Loucy (cell line): ENCODE results near the gene CHTOP.
A peak's percentile ranks its signal among the peaks of the same experiment; 100 is the strongest.
"Not testable (repeated sequence)": the region's sequence is repeated elsewhere in the genome, so short reads cannot be mapped to it uniquely, and the experiment has no call there.

ENCODE experiments used
- H2AFZ ChIP-seq: fragments of 200-600 bp; sonication (generic); 2 replicates; pipeline ENCODE4 v1.6.0; 2016; ENCODE audit warnings: antibody characterized with exemption, mild to moderate bottlenecking, low read length, moderate library complexity
- H3F3A ChIP-seq: fragments of 200-600 bp; 2 replicates; pipeline ENCODE4 v1.6.0; 2016; ENCODE audit warnings: antibody characterized with exemption, low read depth, mild to moderate bottlenecking
- H3K27me3 ChIP-seq: fragments of 200-600 bp; sonication (generic); 2 replicates; pipeline ENCODE4 v1.6.1; 2014; ENCODE audit warnings: low read length, mild to moderate bottlenecking; ENCODE audit not compliant: insufficient read depth, poor library complexity, severe bottlenecking
- H3K36me3 ChIP-seq: fragments of 200-600 bp; sonication (generic); 2 replicates; pipeline ENCODE4 v1.6.1; 2016; ENCODE audit warnings: low read length; ENCODE audit not compliant: insufficient read depth
- H3K4me1 ChIP-seq: fragments of 200-600 bp; sonication (generic); 2 replicates; pipeline ENCODE4 v1.5.1; 2014; ENCODE audit warnings: low read length, mild to moderate bottlenecking; ENCODE audit not compliant: insufficient read depth, poor library complexity, severe bottlenecking
- H3K4me2 ChIP-seq: fragments of 200-600 bp; sonication (generic); 2 replicates; pipeline ENCODE4 v1.6.0; 2014; ENCODE audit warnings: antibody characterized with exemption, low read length, low read depth, mild to moderate bottlenecking; ENCODE audit not compliant: poor library complexity, severe bottlenecking
- H3K4me3 ChIP-seq: fragments of 200-600 bp; sonication (generic); 2 replicates; pipeline ENCODE4 v1.5.1; 2014; ENCODE audit warnings: low read length, mild to moderate bottlenecking, mixed read lengths; ENCODE audit not compliant: poor library complexity, severe bottlenecking
- H3K79me2 ChIP-seq: fragments of 200-600 bp; sonication (generic); 2 replicates; pipeline ENCODE4 v1.6.1; 2014; ENCODE audit warnings: low read length; ENCODE audit not compliant: insufficient read depth
- H3K9ac ChIP-seq: fragments of 200-600 bp; sonication (generic); 2 replicates; pipeline ENCODE4 v1.6.0; 2014; ENCODE audit warnings: mild to moderate bottlenecking, low read depth, low read length, moderate library complexity; ENCODE audit not compliant: poor library complexity, severe bottlenecking
- H3K9me2 ChIP-seq: fragments of 200-600 bp; sonication (generic); replicated peaks from 2 replicates; pipeline ENCODE4 v1.6.1; 2016; ENCODE audit warnings: low read depth, low read length, mixed read lengths
- H3K9me3 ChIP-seq: fragments of 200-600 bp; sonication (generic); 2 replicates; pipeline ENCODE4 v1.6.1; 2014; ENCODE audit warnings: mild to moderate bottlenecking, antibody characterized with exemption, low read length, low read depth; ENCODE audit not compliant: insufficient read depth
- H4K20me1 ChIP-seq: fragments of 200-600 bp; sonication (generic); 2 replicates; pipeline ENCODE4 v1.6.0; 2014; ENCODE audit warnings: antibody characterized with exemption, low read length, mild to moderate bottlenecking; ENCODE audit not compliant: insufficient read depth, poor library complexity, severe bottlenecking
- CTCF ChIP-seq: fragments of 200-600 bp; sonication (generic); conservative IDR thresholded peaks from 2 replicates; pipeline ENCODE4 v1.5.1; 2014; ENCODE audit warnings: mild to moderate bottlenecking, antibody characterized with exemption, low read length
- EZH2phosphoT487 ChIP-seq: fragments of 200-600 bp; IDR thresholded peaks from 2 replicates; pipeline ENCODE4 v1.6.1; 2018; ENCODE audit warnings: antibody characterized with exemption, mild to moderate bottlenecking, moderate library complexity, borderline replicate concordance

The CHTOP gene

GRCh38 chr1:153667439-153667838 is 33.6 kb downstream of the CHTOP start:
- Histone ChIP-seq H3K36me3 (peaks cover 69% of the 10 kb centered on the region), H3K4me1 (peaks cover 35% of the 10 kb centered on the region), H3K9ac (peak overlapping the region; percentile 50), H3K27me3 (peaks cover 8% of the 10 kb centered on the region), H4K20me1 (peaks cover 80% of the 10 kb centered on the region), H3K9me2 (no peaks in the 10 kb centered on the region), H3K4me2 (peak overlapping the region; percentile 100), H2AFZ (no peak overlapping the region), H3K4me3 (peak overlapping the region; percentile 99), H3F3A (peaks cover 18% of the 10 kb centered on the region), H3K79me2 (peaks cover 82% of the 10 kb centered on the region), H3K9me3 (no peaks in the 10 kb centered on the region)
- TF ChIP-seq CTCF (no peak), EZH2phosphoT487 (no peak)

GRCh38 chr1:153668672-153669071 is 34.8 kb downstream of the CHTOP start:
- not testable (repeated sequence) for H3K9me2 ChIP-seq, H2AFZ ChIP-seq, H3F3A ChIP-seq, H3K9me3 ChIP-seq, H3K27me3 ChIP-seq
- Histone ChIP-seq H3K4me2 (peak overlapping the region; percentile 100), H4K20me1 (peaks cover 69% of the 10 kb centered on the region), H3K9ac (peak overlapping the region; percentile 100), H3K4me3 (peak overlapping the region; percentile 99), H3K4me1 (peaks cover 35% of the 10 kb centered on the region), H3K79me2 (peaks cover 71% of the 10 kb centered on the region), H3K36me3 (peaks cover 57% of the 10 kb centered on the region)

- Histone ChIP-seq H3K36me3 (peaks cover 47% of the 10 kb centered on the region), H3K9me2 (no peaks in the 10 kb centered on the region), H3K4me1 (peaks cover 35% of the 10 kb centered on the region), H3K79me2 (peaks cover 62% of the 10 kb centered on the region), H3K27me3 (peaks cover 8% of the 10 kb centered on the region), H3K4me3 (peak overlapping the region; percentile 99), H4K20me1 (peaks cover 61% of the 10 kb centered on the region), H3F3A (peaks cover 9% of the 10 kb centered on the region), H3K9me3 (no peaks in the 10 kb centered on the region), H3K9ac (peak overlapping the region; percentile 100), H3K4me2 (peak overlapping the region; percentile 100), H2AFZ (no peak overlapping the region)
- TF ChIP-seq CTCF: no peak
- TF ChIP-seq EZH2phosphoT487: no peak
These were observed 35.7 kb downstream of the CHTOP start for GRCh38 chr1:153669606-153670005.

GRCh38 chr1:153670257-153670858 is 36.5 kb downstream of the CHTOP start:
- H4K20me1 ChIP-seq: peaks cover 53% of the 10 kb centered on the region
- peak overlapping the region; percentile 99 for H3K4me3 ChIP-seq
- H3K36me3 ChIP-seq: peaks cover 40% of the 10 kb centered on the region
- peaks cover 55% of the 10 kb centered on the region for H3K79me2 ChIP-seq
- peak overlapping the region; percentile 48; the same call in 1 of the 2 replicates for H2AFZ ChIP-seq
- H3K4me1 ChIP-seq: peaks cover 35% of the 10 kb centered on the region
- H3K4me2 ChIP-seq: peak overlapping the region; percentile 100
- H3K27me3 ChIP-seq: peaks cover 8% of the 10 kb centered on the region
- TF ChIP-seq EZH2phosphoT487 (no peak), CTCF (no peak)
- peak overlapping the region; percentile 100 for H3K9ac ChIP-seq
- H3F3A ChIP-seq: peaks cover 9% of the 10 kb centered on the region
- no peaks in the 10 kb centered on the region for H3K9me3 ChIP-seq
- H3K9me2 ChIP-seq: no peaks in the 10 kb centered on the region
